GM19193 (cell line): ENCODE results near the gene RAB11FIP2.

Source experiments
- POLR2A ChIP-seq: IDR thresholded peaks from 4 replicates; pipeline ENCODE4 v1.6.1; 2011; ENCODE audit not compliant: insufficient read depth, insufficient read length; ENCODE audit errors: extremely low read depth

The RAB11FIP2 gene

DNA sequence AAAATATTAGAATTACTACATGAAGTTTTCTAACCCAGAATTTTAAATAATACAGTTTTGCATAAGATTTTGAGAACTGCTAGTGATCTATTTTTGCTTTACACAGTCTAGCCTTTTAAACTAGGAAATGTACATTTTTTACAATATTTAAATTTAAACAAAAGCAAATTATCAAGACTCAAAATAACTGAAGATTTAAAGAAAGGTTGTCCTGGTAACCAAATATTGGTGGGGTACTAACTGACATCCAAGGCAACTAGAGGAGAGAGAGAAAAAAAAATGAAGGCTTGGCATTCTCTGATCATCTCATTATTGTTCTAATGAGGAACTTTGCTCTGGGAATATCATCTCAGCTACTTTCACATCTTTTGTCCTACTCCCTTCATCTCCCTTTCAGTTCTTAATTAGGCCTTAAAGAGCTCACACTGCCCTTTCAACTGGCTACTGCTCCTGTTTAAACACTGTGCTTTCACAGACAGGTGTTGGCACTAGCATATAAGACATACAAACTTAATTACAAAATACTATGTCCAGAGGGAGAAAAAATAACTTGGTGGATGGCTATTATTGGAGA lies 33.7 kb downstream of the RAB11FIP2 start:
- TF ChIP-seq POLR2A, result no peak

DNA sequence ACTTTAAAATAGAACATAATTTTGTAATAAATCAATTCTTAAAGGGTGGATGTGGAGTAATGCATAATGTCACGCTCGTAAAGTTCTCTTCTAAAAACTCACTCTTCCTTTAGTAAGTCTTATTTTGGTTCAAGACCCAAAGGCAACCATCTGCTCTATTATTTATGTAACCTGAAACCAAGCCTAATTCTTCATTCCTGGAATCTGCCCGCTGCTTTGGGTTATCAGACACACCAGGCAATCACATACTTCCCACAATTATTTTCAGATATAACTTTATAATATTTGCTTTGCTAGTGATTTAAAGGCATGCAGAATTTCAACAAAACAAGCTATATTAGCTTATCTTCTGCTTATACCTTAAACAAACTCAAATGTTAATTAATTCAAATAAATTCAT lies 39.0 kb downstream of the RAB11FIP2 start:
- no peak for TF ChIP-seq POLR2A

DNA sequence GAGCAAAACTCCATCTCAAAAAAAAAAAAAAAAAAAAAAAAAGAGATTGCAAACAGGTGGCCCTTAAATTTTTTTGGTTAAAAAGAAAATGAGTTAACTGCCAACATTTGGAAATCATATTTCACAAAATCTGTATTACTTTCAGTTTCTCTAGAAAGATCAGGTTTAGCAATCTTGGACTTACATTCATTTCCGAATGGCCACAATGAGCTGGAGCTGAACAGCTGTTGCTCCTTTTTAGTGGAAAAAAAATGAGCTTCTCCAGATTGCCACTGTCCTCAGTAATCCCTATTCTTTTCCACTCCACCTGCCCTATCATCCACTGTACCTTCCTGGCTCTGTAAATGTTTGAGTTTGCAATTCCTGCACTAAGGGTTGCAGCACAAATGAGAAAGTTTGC lies 43.6 kb downstream of the RAB11FIP2 start:
- no peak for TF ChIP-seq POLR2A

DNA sequence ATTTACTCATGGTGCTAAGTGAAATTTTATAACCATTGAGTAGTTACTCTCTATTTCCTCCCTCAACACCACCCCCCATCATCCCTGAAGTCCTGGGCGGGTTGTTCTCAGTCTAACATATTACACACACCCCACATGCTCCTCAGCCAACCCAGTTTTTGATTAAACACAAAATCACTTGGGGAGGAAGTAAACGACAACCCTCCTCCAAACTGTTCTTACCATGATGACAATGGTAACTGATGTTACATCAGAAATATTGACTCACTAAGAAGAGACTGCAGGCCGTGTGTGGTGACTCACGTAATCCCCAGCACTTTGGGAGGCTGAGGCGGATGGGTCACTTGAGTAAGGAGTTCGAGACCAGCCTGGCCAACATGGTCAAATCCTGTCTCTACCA lies 44.2 kb downstream of the RAB11FIP2 start:
- no peak for TF ChIP-seq POLR2A

DNA sequence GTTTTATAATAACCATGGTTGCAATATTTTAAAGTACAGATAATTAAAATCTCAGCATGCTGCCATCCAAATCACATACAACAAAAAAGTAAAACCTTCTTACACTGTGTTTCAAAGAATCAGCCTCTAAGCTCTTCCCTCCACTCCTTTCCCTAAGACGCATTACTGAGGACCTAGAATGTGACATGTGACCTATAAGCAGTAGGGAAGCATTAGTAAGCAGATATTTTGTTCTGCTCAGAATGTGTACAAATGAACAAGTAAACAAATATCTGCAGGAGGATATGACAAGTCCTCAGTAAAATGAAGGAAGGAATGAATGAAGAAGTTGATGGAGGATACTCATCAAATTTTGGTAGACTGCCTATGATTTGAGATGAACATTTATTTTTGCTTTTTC lies 49.1 kb downstream of the RAB11FIP2 start:
- no peak for TF ChIP-seq POLR2A

DNA sequence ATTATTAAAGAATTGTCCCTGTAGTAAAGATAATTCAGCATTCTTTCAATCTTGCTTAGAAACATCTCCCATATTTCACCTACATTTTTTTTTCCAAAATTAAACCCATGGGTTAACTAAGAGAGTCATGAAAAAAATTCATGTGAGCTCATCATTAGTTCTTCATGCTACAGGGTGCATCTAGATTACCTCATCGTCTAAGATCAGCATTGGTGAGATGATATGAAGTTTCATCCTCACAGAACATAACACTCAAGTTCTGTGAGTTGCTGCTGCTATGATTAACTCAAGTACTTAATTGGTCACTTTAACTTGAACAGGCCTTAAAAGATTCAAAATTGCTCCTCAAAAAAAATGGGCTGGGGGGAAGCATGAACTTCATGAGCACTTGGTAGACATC lies 50.0 kb downstream of the RAB11FIP2 start:
- no peak for TF ChIP-seq POLR2A

DNA sequence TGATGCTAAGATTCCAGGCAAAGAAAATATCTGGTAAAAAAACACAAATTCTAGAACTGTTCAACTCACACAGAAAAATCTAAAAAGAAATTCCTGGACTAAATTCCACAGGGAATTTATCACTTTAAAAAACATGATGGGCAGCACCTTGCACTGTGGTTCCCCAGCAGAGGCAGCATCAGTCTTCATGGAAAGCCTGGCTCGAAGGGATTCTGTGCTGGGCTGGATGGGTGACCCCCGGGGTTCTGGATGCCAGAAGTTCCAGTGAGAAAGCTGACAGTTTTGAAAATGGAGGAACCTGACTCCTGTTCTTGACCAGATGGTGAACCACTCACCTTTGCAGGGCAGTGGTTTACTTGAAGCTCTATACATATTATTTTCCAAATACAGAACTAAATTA lies 52.0 kb downstream of the RAB11FIP2 start:
- TF ChIP-seq POLR2A, result no peak

DNA sequence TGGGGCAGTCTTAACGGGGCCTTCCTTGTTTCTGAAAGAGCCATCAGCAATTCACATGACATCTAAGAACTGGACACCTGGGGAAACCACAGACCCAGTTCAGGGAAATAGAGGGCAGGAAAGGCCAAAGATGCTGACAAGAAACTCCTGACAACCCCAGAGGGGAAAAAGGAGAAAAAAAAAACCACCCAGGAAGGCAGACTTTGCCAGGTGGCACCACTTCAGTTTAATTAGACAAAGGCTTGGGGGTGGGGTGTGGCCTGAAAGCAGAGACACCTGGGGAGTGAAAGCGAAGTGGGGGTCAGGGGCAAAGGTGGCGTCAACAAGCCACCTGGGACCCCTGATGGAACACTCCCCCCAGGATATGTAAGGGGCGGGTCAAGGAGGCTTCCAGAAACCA lies 53.6 kb downstream of the RAB11FIP2 start:
- no peak for TF ChIP-seq POLR2A

DNA sequence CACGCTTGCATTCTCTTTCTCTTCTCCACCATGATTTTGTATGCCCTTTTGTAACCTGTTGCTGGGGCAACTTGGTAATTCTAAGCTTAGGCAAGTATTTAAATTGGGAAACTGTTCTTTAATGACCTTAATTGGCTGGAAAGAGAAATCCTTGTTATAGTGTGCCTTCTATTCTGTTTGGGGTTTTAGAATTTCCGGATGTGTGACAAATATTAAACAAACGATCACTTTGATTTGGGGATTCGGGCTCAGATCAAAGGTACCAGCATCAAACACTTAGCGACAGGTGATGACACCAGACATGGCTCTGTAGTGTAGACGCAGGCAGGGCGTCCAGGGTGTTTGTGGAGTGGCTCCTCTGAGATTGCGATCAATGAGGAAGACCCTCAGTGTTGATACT lies 55.0 kb downstream of the RAB11FIP2 start:
- no peak for TF ChIP-seq POLR2A

DNA sequence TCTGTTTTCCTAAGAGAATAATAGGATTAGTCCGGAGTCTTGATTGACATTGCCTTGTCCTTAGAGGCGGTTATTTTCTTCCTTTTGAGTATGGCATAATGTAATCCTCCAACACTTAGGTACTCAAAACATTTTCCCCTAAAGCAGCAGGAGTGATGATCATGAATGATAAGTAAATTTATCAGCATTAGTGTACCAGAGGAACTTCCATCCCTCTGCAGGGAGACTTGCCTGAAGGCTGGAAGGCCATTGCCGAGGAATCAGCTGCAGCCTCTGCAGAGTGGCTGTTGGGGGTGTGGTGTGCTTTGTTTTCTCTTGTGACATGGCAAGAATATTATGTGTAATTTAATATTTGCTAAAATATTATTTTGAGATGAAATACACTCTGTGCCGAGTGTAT lies 56.8 kb downstream of the RAB11FIP2 start:
- TF ChIP-seq POLR2A, result no peak

DNA sequence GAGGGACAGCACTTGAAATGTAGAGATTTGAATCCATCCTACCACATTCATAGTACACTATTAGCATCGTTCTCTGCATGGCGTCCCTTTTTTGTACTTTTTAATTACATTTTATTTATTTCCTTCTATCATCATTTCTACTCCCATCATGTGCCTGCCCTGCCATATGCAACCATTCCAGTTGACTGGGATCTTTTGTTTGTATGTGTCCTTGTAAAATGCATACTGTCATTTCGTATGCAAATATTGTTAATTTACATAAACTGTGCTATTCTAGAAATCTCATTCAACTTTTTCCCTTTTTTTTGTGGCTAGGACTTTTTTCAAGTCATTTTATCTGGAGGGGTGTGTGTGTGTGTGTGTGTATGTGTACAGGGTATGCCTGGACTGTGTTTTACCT lies 57.9 kb downstream of the RAB11FIP2 start:
- no peak for TF ChIP-seq POLR2A

DNA sequence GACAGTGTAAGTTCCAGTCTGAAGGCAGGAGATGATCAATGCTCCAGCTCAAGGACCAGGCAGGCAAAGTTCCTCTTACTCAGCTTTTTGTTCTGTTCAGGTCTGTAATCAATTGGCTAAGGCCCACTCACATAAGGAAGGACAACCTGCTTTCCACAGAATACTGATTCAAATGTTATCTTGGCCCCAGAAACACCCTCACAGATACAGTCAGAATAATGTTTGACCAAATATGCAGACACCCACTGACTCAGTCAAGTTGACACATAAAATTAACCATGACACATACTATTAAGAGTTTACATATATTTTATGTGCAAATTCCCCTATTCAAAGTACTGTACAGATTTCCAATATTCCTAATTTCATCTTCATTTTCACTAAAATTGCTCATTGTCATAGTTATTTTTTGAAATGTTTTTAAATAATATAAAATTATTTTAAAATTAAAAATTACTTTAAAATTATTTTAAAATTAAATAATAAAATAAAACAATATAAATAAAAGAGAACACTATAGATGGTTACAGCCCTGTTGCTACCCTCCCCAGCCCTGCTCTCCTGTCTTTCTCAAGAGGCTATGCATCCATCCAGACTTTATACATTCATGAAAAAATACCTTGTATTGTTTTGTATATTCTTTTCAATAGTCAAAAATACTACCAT lies 59.4 kb downstream of the RAB11FIP2 start:
- no peak for TF ChIP-seq POLR2A

DNA sequence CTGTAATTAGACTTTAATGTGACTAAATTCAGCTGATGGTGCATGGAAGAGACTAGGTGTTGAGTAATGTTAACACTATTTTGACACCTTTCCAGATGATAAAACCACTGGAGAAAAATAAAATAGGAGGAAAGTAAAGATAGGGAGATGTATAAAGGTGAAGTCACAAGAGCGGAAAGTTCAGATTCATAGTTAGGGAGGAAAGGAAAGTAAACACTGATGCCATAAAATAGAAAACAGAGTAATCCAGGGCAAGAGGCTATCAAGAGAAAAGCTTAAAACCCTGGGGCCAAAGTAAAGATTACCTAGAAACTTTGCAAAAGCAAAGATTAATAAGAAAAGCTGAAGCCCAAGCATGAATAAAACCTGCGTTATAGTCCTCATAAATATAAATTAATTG lies 62.8 kb downstream of the RAB11FIP2 start:
- no peak for TF ChIP-seq POLR2A

DNA sequence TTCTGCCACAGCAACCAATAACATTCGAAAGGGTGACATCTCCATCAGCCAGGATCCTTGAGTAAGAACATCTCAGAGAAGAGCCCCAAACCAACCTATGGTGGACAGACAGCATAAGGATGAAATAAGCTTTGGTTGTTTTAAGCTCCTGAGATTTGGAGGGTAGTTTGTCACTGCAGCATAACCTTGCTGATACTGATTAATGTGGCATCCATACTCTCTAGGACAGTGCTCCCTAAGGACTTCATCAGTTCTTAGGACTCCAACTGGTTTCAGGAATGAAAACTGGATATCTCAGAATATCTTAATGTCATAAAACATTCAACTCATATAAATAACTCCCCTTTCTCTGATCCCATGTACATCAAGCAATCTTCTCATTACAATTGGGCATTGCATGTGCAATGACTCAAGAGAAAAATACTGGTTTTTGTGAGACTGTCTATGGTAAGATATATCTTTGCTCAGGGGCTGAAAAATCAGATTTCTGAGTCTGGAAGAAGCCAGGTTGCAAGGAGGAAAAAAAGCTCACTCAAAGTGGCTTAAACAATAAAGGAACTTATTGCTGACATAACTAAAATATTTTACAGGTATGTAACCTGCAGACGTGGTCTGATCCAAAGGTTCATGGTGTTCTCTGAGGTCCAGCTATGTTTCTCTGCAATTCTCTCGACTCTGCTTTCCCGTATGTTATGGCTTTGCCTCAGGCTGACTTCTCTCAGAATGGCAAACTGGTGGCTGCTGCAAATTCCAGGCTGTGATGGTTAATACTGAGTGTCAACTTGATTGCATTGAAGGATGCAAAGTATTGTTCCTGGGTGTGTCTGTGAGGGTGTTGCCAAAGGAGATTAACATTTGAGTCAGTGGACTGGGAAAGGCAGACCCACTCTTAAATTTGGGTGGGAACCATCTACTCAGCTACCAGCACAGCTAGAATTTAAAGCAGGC lies 65.7 kb downstream of the RAB11FIP2 start:
- TF ChIP-seq POLR2A, result no peak

DNA sequence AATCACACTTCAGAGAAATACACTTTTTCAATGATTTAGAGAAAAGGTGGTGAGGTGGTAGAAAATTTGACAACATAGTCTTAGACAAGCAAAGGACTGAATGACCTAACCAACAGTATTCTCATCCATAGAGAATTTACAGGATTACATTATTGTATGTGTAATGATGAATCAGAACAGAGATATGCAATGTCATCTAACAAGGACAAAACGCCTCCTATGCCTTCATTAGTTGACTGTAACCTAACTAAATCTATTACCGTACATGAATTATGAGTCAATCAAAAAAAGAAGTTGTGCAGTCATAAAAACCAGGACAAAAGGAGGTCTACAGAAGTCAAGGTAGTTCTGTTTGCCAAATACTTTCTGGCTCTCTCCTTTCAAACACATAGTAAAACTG lies 66.5 kb downstream of the RAB11FIP2 start:
- no peak for TF ChIP-seq POLR2A
